ENCODE measurements around the gene ZNF425.

The ZNF425 gene

DNA sequence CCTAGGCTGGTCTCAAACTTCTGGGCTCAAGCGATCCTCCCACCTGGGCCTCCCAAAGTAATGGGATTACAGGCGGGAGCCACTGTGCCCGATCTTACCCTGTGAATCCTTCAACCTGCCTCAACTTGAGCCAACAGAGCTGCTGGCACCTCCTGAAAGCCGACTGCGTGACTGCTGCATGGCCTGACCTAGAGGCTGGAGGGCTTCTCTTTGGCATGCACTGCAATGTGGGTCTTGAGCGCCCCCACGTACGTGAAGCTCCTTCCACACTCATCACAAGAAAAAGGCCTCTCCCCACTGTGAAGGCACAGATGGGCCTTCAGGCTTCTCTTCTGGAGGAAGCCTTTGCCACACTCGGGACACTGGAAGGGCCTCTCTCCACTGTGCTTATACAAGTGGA is 22.7 kb downstream of the ZNF425 start:
- no peak overlapping the region for H4K8ac ChIP-seq (ENCODE audit: low read length)
- H4K91ac ChIP-seq (ENCODE audit: low read length), result no peak overlapping the region
- H2AK5ac ChIP-seq (ENCODE audit: low read length, severe bottlenecking), result no peak overlapping the region
- H2AFZ ChIP-seq (ENCODE audit: low read depth, low read length), result no peak overlapping the region
- WGBS, result 92% methylated on average over 9 of the region's 9 CpGs
- no peak overlapping the region for H2BK120ac ChIP-seq (ENCODE audit: low read depth, low read length)
- H3K4me2 ChIP-seq (ENCODE audit: low read length, poor library complexity, severe bottlenecking), result no peak overlapping the region
- no peak overlapping the region for H2BK12ac ChIP-seq (ENCODE audit: low read length in 2 of 2)
- H3K9ac ChIP-seq (ENCODE audit: low read length), result no peak overlapping the region
- H3K14ac ChIP-seq (ENCODE audit: low read length in 2 of 2), result no peak overlapping the region
- no peak overlapping the region for H3K4me3 ChIP-seq (ENCODE audit: insufficient read depth in 1 of 2, low read depth in 1 of 2, low read length in 2 of 2)
- H2BK5ac ChIP-seq (ENCODE audit: low read depth, low read length, poor library complexity, severe bottlenecking), result no peak overlapping the region
- H3K36me3 ChIP-seq (ENCODE audit: control insufficient read depth in 1 of 2, insufficient read depth in 2 of 2, low read depth in 1 of 2, low read length in 2 of 2), result peaks cover 22 to 24% of the 10 kb centered on the region in 2 experiments
- no peak overlapping the region for H3K18ac ChIP-seq (ENCODE audit: low read depth in 1 of 2, low read length in 2 of 2)
- H3K79me1 ChIP-seq (replicated peaks; ENCODE audit: low read length, poor library complexity, severe bottlenecking), result no peaks in the 10 kb centered on the region
- H3K4me1 ChIP-seq (ENCODE audit: control insufficient read depth, insufficient read depth, low read depth, low read length), result no peaks in the 10 kb centered on the region
- no peaks in the 10 kb centered on the region for H3K9me3 ChIP-seq (ENCODE audit: control insufficient read depth, low read length)
- no peak overlapping the region for H3K4ac ChIP-seq (ENCODE audit: low read depth in 1 of 2, low read length in 2 of 2)
- H2BK15ac ChIP-seq (ENCODE audit: low read depth, poor library complexity, severe bottlenecking), result no peak overlapping the region
- DNase-seq, result no peak
- H3K23ac ChIP-seq (ENCODE audit: low read length in 2 of 2), result no peak overlapping the region
- H3K27me3 ChIP-seq (ENCODE audit: control insufficient read depth in 1 of 2, insufficient read depth in 1 of 2, low read length in 2 of 2), result no peaks in the 10 kb centered on the region
- H3K27ac ChIP-seq (ENCODE audit: low read length, poor library complexity, severe bottlenecking), result no peak overlapping the region

DNA sequence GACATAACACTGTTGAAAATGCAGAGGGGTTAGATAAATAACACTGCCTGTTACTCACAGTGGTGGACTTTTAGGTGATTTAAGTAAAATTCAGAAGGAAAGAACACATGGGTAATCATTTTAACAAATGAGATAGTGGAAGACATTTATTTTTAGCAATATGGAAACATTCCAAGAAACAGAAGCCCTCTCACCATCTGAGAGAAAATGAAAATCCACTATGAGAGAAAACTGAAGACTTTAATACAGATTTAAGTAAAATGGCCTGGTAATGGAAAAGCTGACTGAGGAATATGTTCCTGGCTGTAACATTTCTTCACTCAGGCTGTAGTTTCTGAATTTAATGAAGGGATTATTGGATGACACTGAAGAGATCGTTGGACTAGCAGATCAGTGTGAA is 23.5 kb downstream of the ZNF425 start:
- no peaks in the 10 kb centered on the region for H3K9me3 ChIP-seq (ENCODE audit: control insufficient read depth, low read length)
- no peak overlapping the region for H4K91ac ChIP-seq (ENCODE audit: low read length)
- no peak overlapping the region for H3K4me3 ChIP-seq (ENCODE audit: insufficient read depth in 1 of 2, low read depth in 1 of 2, low read length in 2 of 2)
- no peak overlapping the region for H2BK12ac ChIP-seq (ENCODE audit: low read length in 2 of 2)
- no peak overlapping the region for H3K27ac ChIP-seq (ENCODE audit: low read length, poor library complexity, severe bottlenecking)
- no peak overlapping the region for H3K23ac ChIP-seq (ENCODE audit: low read length in 2 of 2)
- H2AFZ ChIP-seq (ENCODE audit: low read depth, low read length), result no peak overlapping the region
- WGBS, result 83% methylated on average over 1 of the region's 1 CpG
- no peaks in the 10 kb centered on the region for H3K27me3 ChIP-seq (ENCODE audit: control insufficient read depth in 1 of 2, insufficient read depth in 1 of 2, low read length in 2 of 2)
- H2AK5ac ChIP-seq (ENCODE audit: low read length, severe bottlenecking), result no peak overlapping the region
- H3K18ac ChIP-seq (ENCODE audit: low read depth in 1 of 2, low read length in 2 of 2), result no peak overlapping the region
- no peak overlapping the region for H2BK120ac ChIP-seq (ENCODE audit: low read depth, low read length)
- no peaks in the 10 kb centered on the region for H3K79me1 ChIP-seq (replicated peaks; ENCODE audit: low read length, poor library complexity, severe bottlenecking)
- no peak overlapping the region for H3K9ac ChIP-seq (ENCODE audit: low read length)
- no peak overlapping the region for H2BK15ac ChIP-seq (ENCODE audit: low read depth, poor library complexity, severe bottlenecking)
- no peak for DNase-seq
- no peak overlapping the region for H3K14ac ChIP-seq (ENCODE audit: low read length in 2 of 2)
- H3K4ac ChIP-seq (ENCODE audit: low read depth in 1 of 2, low read length in 2 of 2), result no peak overlapping the region
- no peak overlapping the region for H2BK5ac ChIP-seq (ENCODE audit: low read depth, low read length, poor library complexity, severe bottlenecking)
- H3K4me1 ChIP-seq (ENCODE audit: control insufficient read depth, insufficient read depth, low read depth, low read length), result no peaks in the 10 kb centered on the region
- H4K8ac ChIP-seq (ENCODE audit: low read length), result no peak overlapping the region
- H3K4me2 ChIP-seq (ENCODE audit: low read length, poor library complexity, severe bottlenecking), result no peak overlapping the region
- peaks cover 22 to 24% of the 10 kb centered on the region in 2 experiments for H3K36me3 ChIP-seq (ENCODE audit: control insufficient read depth in 1 of 2, insufficient read depth in 2 of 2, low read depth in 1 of 2, low read length in 2 of 2)

DNA sequence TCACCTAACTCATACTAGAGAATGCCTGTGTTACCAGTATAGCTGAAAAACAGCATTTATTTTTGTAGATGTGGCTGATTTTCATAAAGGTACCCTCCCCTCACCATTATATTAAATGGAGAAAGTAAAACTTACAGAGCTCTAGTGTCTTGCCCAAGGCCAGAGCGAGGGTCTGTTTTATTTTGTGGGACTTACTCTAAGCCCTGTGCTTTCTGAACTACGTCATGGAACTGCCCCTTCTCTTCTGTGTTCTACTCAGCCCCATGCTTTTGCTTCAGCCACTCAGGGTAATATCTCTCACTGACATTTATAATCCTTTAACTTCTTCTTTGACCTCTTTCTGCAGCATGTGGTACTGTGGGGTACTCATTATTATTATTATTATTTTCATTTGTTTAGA is 25.3 kb downstream of the ZNF425 start:
- no peak overlapping the region for H2BK12ac ChIP-seq (ENCODE audit: low read length in 2 of 2)
- H4K8ac ChIP-seq (ENCODE audit: low read length), result no peak overlapping the region
- H3K4ac ChIP-seq (ENCODE audit: low read depth in 1 of 2, low read length in 2 of 2), result no peak overlapping the region
- no peak overlapping the region for H3K9ac ChIP-seq (ENCODE audit: low read length)
- peaks cover 22 to 24% of the 10 kb centered on the region in 2 experiments for H3K36me3 ChIP-seq (ENCODE audit: control insufficient read depth in 1 of 2, insufficient read depth in 2 of 2, low read depth in 1 of 2, low read length in 2 of 2)
- no peak for DNase-seq
- H3K4me2 ChIP-seq (ENCODE audit: low read length, poor library complexity, severe bottlenecking), result no peak overlapping the region
- no peak overlapping the region for H3K27ac ChIP-seq (ENCODE audit: low read length, poor library complexity, severe bottlenecking)
- no peaks in the 10 kb centered on the region for H3K27me3 ChIP-seq (ENCODE audit: control insufficient read depth in 1 of 2, insufficient read depth in 1 of 2, low read length in 2 of 2)
- no peak overlapping the region for H4K91ac ChIP-seq (ENCODE audit: low read length)
- H2BK5ac ChIP-seq (ENCODE audit: low read depth, low read length, poor library complexity, severe bottlenecking), result no peak overlapping the region
- no peaks in the 10 kb centered on the region for H3K9me3 ChIP-seq (ENCODE audit: control insufficient read depth, low read length)
- H2BK15ac ChIP-seq (ENCODE audit: low read depth, poor library complexity, severe bottlenecking), result no peak overlapping the region
- H2AK5ac ChIP-seq (ENCODE audit: low read length, severe bottlenecking), result no peak overlapping the region
- H3K14ac ChIP-seq (ENCODE audit: low read length in 2 of 2), result no peak overlapping the region
- H3K23ac ChIP-seq (ENCODE audit: low read length in 2 of 2), result no peak overlapping the region
- H3K79me1 ChIP-seq (replicated peaks; ENCODE audit: low read length, poor library complexity, severe bottlenecking), result no peaks in the 10 kb centered on the region
- H3K4me1 ChIP-seq (ENCODE audit: control insufficient read depth, insufficient read depth, low read depth, low read length), result no peaks in the 10 kb centered on the region
- no peak overlapping the region for H2AFZ ChIP-seq (ENCODE audit: low read depth, low read length)
- WGBS, result 83% methylated on average over 2 of the region's 2 CpGs
- no peak overlapping the region for H3K18ac ChIP-seq (ENCODE audit: low read depth in 1 of 2, low read length in 2 of 2)
- no peak overlapping the region for H3K4me3 ChIP-seq (ENCODE audit: insufficient read depth in 1 of 2, low read depth in 1 of 2, low read length in 2 of 2)
- no peak overlapping the region for H2BK120ac ChIP-seq (ENCODE audit: low read depth, low read length)

DNA sequence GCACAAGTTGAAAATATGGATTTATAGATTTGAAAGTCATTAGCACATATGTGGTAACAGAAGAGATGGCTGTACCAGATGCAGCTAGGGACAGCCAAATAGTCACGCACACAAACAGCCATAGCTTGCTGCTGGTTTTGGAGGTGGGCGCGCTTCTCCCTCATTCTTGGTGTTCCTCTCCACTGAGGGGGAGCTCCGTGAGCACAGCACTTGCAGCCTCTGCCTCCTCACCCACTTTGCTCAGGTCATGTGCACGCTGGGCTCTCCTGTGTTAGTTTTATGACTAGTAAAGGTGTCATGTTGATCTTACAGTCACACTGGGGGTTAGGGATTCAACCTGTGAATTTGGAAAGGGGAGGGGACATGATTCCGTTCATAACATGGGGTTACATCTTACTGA is 27.1 kb downstream of the ZNF425 start:
- no peak overlapping the region for H2AFZ ChIP-seq (ENCODE audit: low read depth, low read length)
- no peak overlapping the region for H2AK5ac ChIP-seq (ENCODE audit: low read length, severe bottlenecking)
- H3K4ac ChIP-seq (ENCODE audit: low read depth in 1 of 2, low read length in 2 of 2), result no peak overlapping the region

More for the DNA sequence above, 27.1 kb downstream of the ZNF425 start:
- 96% methylated on average over 6 of the region's 6 CpGs for WGBS
- Histone ChIP-seq H3K18ac (ENCODE audit: low read depth in 1 of 2, low read length in 2 of 2) (no peak overlapping the region), H3K9me3 (ENCODE audit: control insufficient read depth, low read length) (no peaks in the 10 kb centered on the region), H4K91ac (ENCODE audit: low read length) (peak overlapping the region; percentile 56), H3K79me1 (replicated peaks; ENCODE audit: low read length, poor library complexity, severe bottlenecking) (no peaks in the 10 kb centered on the region), H4K8ac (ENCODE audit: low read length) (no peak overlapping the region), H3K4me1 (ENCODE audit: control insufficient read depth, insufficient read depth, low read depth, low read length) (no peaks in the 10 kb centered on the region), H2BK5ac (ENCODE audit: low read depth, low read length, poor library complexity, severe bottlenecking) (no peak overlapping the region), H3K27ac (ENCODE audit: low read length, poor library complexity, severe bottlenecking) (no peak overlapping the region), H3K4me3 (ENCODE audit: insufficient read depth in 1 of 2, low read depth in 1 of 2, low read length in 2 of 2) (no peak overlapping the region), H3K4me2 (ENCODE audit: low read length, poor library complexity, severe bottlenecking) (no peak overlapping the region), H3K23ac (ENCODE audit: low read length in 2 of 2) (no peak overlapping the region), H3K9ac (ENCODE audit: low read length) (no peak overlapping the region), H3K27me3 (ENCODE audit: control insufficient read depth in 1 of 2, insufficient read depth in 1 of 2, low read length in 2 of 2) (no peaks in the 10 kb centered on the region), H3K14ac (ENCODE audit: low read length in 2 of 2) (no peak overlapping the region), H2BK12ac (ENCODE audit: low read length in 2 of 2) (no peak overlapping the region), H2BK120ac (ENCODE audit: low read depth, low read length) (no peak overlapping the region), H3K36me3 (ENCODE audit: control insufficient read depth in 1 of 2, insufficient read depth in 2 of 2, low read depth in 1 of 2, low read length in 2 of 2) (peaks cover 11% of the 10 kb centered on the region in 2 experiments), H2BK15ac (ENCODE audit: low read depth, poor library complexity, severe bottlenecking) (no peak overlapping the region)
- no peak for DNase-seq

Data from mesenchymal stem cell (in vitro differentiated cells and primary cell).